GM21529 (cell line): ENCODE data around the gene MGAT5B.

Source experiments
- ATAC-seq: cut with Tn5 transposase; IDR thresholded peaks from one replicate; pipeline ENCODE4 v1.9.1; 2021; ENCODE audit not compliant: unreplicated experiment

Gene MGAT5B

GRCh38 chr17:76924345-76925342, 56.4 kb downstream of the MGAT5B start:
- ATAC-seq, result no peak

DNA sequence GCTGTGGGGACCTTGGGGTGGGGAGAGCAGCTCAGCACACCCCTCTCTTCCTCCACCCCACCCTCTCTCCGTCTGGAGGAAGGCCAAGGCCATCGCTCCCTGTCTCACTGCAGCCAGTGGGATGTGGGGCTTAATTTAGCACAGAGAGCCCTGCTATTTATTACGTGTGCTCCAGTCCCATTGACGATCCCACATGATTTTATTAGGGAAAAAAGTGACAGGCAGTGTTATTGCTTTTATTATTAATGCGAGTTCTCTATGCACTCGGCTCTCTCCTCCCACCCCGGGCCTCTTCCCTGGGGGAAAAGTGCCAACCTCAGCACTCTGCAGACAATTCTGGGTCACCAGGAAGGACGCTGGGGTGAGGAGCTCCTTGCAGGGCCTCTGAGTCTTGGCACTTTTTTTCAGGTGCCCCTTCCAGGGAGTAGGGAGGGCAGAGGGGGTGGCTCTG, 57.3 kb downstream of the MGAT5B start:
- no peak for ATAC-seq

- ATAC-seq, result no peak
These were observed 58.1 kb downstream of the MGAT5B start for GRCh38 chr17:76926237-76926866.

GRCh38 chr17:76927577-76927976, 59.4 kb downstream of the MGAT5B start:
- no peak for ATAC-seq

GRCh38 chr17:76927982-76928381, 59.8 kb downstream of the MGAT5B start:
- no peak for ATAC-seq

DNA sequence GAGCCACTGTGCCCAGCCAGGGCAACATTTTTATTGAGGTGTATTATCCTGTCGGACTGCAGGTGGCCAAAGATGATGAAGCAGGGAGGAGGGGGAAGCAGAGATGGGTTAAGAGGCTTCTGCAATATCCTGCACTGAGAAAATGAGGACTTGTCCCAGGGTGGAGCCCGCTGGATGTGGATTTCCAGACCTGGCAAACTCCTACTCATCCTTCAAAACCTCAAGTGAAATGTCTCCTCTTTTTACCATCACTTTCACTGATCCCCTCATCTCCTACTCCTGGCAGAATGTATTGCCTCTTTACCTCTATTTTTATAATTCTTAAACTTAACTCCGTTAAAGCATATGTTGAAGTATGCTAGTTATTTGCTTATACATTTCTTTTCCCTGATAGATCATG, 60.9 kb downstream of the MGAT5B start:
- ATAC-seq, result no peak

GRCh38 chr17:76929601-76930000, 61.4 kb downstream of the MGAT5B start:
- ATAC-seq, result no peak

DNA sequence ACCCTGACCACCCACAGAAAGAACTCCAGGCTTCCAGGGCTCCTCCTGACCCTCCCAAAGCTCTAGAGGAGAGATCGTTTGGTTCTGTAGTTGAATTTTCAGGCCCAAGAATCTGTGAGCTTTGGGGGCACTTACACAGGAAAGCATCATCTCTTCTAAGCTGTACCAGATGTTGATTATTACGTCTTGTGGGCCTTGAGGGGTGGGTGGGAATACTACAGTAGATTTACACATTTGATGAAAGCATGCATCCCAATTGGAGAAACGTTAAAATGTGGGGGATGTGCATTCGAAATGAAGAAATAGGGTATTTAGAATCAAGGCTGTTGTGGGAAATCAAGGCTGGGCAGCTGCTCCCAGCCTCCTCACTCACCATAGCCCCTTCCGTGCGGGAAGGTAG, 61.9 kb downstream of the MGAT5B start:
- no peak for ATAC-seq

DNA sequence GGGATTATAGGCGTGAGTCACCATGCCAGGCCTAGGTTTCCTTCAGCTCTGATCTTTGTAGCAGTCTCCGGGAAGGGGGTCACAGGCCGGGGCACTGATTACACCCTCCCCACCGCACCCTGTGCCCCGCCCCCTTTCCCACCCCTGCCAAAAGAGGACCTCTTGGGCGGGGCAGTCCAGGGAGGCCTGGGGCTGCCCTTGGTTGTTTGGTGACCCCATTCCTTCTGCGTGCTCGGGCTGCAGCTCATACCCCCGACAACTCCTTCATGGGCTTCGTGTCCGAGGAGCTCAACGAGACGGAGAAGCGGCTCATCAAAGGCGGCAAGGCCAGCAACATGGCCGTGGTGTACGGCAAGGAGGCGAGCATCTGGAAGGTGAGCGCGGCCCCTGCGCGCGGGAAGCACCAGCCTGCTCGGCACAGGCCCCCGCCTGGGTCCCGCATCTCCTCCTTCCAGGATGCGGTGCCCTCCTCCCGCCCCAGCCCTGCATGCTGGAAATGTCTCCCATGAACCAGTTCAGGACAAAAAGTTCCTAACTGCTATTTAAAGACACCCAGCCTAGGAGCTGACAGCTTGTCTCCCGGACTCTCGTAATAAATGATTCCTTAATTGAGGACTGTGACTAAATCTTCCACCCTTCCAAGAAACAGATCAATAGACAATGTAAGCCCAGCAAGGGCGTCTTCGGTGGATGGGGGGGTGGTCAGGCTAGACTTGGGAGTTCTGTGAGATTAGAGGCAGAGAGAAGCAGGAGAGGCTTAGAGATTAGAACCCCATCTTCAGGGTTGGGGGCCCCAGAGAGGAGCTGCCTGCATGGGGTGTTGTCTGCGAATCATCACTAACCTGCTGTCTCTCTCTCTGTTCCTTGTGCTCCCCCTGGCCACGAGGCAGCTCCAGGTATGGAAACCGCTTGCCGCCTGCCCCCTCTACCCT, 64.5 kb downstream of the MGAT5B start:
- no peak for ATAC-seq

DNA sequence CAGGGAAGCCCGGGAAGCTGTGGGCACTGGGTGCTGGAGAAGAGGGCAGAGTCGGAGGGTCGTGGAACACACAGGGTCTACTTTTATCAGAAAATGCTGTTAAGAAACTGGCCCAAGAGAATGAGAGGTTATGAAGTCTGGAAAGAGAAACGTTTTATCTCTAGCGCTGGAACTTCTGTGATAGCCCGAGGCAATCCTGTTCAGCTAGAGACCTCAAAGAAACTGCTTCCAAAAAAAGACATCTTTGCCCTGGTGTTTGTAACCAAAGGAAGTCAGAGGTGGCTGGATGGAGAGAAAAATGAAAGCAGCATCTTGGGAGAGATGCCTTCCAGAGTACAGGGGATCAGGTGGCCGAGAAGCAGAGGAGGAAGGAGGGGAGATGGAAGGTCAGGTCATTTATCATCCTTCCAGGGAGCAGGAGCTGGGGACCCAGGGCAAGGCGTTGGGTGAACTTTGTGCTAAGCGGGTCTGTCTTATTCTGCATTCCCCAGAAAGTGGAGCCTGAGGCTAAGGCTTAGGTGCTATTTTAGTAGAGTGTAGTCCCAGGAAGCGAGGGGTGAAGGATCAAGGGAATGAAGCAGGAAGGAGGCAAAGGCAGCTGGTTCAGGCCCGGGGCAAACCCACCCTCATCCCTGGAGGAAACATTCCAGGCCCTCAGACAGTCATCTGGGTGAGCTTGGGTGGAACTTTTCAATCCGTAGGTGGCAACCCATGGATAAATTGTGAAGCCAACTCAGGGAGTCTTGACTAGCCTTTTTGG, 66.5 kb downstream of the MGAT5B start:
- ATAC-seq, result no peak

- no peak for ATAC-seq
These were observed 67.1 kb downstream of the MGAT5B start for GRCh38 chr17:76935331-76935730.

- no peak for ATAC-seq
These were observed 69.0 kb downstream of the MGAT5B start for GRCh38 chr17:76937238-76937637.

GRCh38 chr17:76938009-76938408, 69.8 kb downstream of the MGAT5B start:
- no peak for ATAC-seq

GRCh38 chr17:76940295-76940694, 72.1 kb downstream of the MGAT5B start:
- no peak for ATAC-seq

GRCh38 chr17:76940738-76941350, 72.6 kb downstream of the MGAT5B start:
- ATAC-seq, result no peak

GRCh38 chr17:76943202-76943601, 75.0 kb downstream of the MGAT5B start:
- ATAC-seq, result no peak

DNA sequence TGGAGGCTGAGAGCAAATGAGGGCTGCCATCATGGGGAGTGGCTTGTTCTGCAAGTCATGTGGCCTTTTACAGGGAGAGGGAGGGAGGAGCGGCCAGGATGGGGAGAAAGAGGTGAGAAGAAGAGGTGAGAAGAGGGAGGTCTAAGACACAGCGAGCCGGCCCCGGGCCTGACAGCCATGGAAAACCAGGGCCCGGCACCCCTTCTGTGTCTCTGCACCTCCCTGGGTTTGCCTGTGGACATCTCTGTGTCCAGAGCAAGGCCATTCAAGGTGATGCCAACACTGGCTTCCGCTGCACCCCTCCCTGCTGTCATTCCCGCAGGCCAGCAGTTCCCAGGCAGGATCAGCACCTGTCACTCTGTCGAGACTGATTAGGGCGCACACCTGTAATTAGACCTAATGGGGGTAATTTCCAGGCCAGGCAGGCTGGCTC, 75.6 kb downstream of the MGAT5B start:
- no peak for ATAC-seq

GRCh38 chr17:76944477-76944876, 76.3 kb downstream of the MGAT5B start:
- ATAC-seq, result no peak

- no peak for ATAC-seq
These were observed 78.0 kb downstream of the MGAT5B start for GRCh38 chr17:76946111-76946771.
